ENCODE data around the gene ASAP3.
"Not testable (repeated sequence)": the region's sequence is repeated elsewhere in the genome, so short reads cannot be mapped to it uniquely, and the experiment has no call there.

The ASAP3 gene

GRCh38 chr1:23515905-23516304, 31.9 kb upstream of the ASAP3 start:
- DNase-seq (ENCODE audit: low read depth in 4 of 4, low spot score in 1 of 4): no peak

GRCh38 chr1:23514111-23514679, 30.2 kb upstream of the ASAP3 start:
- no peak for DNase-seq (ENCODE audit: low read depth in 4 of 4, low spot score in 1 of 4)

DNA sequence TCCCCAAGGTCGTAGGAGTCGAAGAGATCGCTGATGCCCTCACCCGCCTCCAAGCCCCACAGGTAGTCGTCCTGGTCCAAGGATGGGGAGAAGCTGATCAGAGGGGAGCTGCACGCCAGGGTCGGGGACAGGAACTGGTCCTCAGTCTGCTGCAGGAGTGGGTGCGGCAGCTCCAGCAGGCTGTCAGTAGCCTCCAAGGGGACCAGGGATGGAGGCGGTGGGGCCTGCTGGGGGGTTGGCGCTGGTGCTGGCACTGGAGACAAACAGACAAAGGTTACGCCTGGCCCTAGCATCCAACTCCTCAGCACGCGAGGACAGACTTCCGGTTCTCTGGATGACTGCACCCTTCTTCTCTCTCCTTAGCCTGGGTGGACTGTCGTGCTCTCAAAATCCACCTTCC, 25.9 kb upstream of the ASAP3 start:
- DNase-seq (ENCODE audit: low read depth in 4 of 4, low spot score in 1 of 4): no peak

DNA sequence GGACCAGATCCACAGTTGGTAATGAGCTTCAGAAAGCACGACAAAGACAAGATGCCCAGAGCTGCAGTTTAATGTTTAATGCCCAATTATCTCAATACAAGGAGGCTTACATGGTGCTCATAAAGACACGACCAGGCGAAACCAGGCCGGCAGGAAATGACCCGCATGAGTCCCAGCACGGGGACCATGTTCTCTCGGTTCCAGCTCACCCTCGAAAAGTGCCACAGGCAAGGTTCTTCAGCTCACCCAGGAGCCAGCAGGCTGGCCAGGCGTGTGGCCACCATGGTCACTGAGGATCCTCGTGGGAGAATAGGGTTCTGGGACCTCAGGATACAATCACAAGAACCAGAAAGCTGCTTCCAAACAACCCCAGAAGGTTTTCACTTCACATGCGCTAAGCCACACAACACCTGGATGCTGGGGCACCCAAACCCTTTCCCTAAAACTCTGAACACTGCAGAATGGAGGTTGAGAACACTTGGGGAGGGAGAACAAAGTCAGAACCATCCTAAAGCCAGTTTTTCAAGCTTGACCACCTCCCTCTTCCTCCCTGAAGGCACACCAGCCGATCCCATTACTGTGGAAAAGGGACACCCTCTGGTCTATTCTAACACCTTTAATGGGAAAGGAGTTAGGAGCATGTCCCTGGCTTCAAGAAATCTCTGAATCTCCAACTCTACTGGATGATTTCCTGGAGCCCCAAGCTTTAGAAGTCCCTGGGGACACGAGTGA, 22.6 kb upstream of the ASAP3 start:
- no peak for DNase-seq (ENCODE audit: low read depth in 4 of 4, low spot score in 1 of 4)

DNA sequence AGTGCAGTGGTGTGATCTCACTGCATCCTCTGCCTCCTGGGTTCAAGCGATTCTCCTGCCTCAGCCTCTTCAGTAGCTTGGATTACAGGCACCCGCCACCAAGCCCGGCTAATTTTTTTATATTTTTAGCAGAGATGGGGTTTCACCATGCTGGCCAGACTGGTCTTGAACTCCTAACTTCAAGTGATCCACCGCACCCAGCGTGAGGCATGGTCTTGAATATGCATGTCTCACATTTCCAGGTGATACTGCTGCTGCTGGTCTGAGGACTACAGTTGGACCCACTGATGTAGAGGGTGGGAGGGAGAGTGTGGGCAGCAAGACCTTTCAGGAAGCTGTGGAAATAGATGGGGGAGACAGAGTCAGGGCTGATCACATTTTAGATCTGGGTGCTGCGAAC, 21.9 kb upstream of the ASAP3 start:
- DNase-seq (ENCODE audit: low read depth in 4 of 4, low spot score in 1 of 4): no peak

GRCh38 chr1:23504156-23504555, 20.2 kb upstream of the ASAP3 start:
- not testable (repeated sequence) for DNase-seq (ENCODE audit: low read depth in 4 of 4, low spot score in 1 of 4)

- no peak for DNase-seq (ENCODE audit: low read depth in 4 of 4, low spot score in 1 of 4)
These were observed 19.0 kb upstream of the ASAP3 start for GRCh38 chr1:23502951-23503350.

DNA sequence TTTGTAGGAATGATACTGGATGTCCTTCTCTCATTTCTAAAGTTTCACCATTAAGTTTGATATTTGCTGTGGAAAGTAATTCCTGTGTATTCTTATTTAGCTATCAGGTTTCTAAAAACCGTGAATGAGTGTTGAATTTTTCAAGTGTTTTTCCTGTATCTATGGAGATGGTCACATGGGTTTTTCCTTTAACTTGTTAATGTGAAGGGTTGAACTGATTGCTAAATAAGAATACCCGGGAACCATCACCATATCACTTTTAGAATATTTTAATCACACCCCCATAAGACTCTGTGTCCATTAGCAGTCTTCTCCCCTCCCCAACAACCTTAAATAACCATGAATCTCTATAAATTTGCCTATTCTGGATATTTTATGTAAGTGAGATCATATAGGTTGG, 16.5 kb upstream of the ASAP3 start:
- no peak for DNase-seq (ENCODE audit: low read depth in 4 of 4, low spot score in 1 of 4)

DNA sequence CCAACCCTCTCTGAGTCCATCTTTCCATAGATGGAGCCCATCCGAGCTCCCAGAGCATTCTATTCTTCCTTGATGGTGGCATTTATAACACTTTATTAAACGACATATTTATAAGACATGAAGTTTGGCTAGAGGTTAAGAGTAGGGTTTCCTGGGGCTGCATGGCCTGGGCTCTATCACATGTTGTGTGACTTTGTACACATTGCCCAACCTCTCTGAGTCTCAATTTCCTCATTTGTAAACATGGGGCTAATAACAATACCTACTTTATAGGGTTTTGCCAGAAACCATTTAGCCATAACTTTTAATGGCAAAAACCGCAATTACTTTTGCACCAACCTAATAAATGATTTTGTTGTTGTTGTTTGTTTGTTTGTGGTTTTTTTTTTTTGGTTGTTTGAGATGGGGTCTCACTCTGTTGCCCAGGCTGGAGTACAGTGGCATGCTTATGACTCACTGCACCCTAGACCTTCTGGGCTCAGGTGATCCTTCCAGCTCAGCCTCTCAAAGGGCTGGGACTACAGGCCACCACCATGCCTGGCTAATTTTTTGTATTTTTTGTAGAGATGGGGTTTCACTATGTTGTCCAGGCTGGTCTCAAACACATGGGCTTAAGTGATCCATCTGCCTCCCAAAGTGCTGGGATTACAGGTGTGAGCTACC, 13.9 kb upstream of the ASAP3 start:
- no peak for DNase-seq (ENCODE audit: low read depth in 4 of 4, low spot score in 1 of 4)

DNA sequence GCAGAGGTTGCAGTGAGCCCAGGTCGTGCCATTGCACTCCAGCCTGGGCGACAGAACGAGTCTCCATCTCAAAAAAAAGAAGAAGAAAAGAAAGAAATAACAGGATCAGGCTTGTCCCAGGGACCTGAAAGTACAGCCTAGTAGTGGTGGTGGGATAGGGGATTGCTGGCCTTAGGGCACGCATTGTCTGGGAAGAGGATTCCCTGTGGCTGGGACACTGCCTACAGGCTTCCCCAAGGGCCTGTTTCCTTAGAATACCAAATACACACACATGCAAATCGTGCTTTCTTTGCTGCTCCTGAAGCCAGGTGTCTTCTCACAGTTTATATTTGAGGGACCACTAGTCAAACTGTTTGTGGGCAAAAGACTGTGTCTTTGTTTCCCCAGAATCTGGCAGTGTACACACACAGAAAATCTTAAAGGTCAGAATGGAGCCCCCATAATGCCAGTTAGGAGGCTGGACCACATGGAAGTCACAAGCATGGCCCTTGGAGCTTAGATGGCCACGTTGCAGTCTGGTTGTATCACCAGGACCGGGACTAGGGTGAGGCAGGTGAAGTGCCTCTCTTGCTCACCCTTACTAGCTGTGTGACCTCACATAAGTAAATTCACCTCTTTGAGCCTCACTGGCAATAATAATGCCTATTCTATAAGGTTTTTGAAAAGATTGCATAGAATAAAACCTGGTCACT, 12.7 kb upstream of the ASAP3 start:
- no peak for DNase-seq (ENCODE audit: low read depth in 4 of 4, low spot score in 1 of 4)

DNA sequence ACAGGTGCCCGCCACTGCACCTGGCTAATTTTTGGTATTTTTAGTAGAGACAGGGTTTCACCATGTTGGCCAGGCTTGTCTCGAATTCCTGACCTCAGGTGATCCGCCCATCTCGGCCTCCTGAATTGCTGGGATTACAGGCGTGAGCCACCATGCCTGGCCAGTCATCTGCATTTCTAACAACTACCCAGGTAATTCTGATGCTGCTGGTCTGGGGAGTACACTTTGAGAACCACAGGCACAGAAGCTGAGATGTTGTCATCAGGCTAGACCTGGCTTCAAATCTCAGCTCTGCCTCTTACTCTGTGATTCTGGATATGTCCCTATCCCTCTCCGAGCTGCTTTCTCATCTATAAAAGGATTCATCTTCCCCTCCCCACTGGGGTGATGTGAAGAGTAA, 10.9 kb upstream of the ASAP3 start:
- DNase-seq (ENCODE audit: low read depth in 4 of 4, low spot score in 1 of 4): not testable (repeated sequence)

DNA sequence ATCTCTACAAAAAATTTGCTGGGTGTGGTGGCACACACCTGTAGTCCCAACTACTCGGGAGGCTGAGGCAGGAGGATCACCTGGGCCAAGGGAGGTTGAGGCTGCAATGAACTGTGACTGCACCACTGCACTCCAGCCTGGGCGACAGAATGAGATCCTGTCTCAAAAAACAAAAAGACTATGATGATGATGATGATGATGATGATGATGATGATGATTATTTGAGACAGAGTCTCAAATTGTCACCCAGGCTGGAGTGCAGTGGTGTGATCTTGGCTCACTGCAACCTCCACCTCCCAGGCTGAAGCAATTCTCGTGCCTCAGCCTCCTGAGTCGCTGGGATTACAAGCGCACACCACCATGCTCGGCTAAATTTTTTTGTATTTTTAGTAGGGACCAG, 8.8 kb upstream of the ASAP3 start:
- DNase-seq (ENCODE audit: low read depth in 4 of 4, low spot score in 1 of 4): not testable (repeated sequence)

DNA sequence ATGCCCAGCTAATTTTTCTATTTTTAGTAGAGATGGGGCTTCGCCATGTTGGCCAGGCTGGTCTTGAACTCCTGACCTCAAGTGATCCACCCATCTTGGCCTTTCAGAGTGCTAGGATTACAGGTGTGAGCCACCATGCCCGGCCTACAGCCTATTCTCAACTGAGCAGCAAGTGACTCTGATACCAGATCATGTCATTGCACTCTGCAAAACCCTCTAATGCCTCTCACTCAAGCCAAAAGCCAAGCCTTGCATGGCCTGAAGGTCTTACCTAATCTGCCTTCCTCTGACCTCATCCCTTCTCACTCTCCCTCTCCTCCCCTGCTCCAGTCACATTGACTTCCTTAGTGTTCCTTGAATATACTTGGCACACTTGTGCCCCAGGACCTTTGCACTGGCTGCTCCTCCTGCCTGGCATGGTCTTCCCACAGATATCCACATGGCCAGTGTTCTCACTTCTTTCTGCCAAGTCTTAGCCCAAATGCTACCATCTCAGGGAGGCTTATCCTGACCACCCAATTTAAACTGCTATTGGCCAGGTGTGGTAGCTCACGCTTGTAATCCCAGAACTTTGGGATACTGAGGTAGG, 8.2 kb upstream of the ASAP3 start:
- DNase-seq (ENCODE audit: low read depth in 4 of 4, low spot score in 1 of 4): no peak

DNA sequence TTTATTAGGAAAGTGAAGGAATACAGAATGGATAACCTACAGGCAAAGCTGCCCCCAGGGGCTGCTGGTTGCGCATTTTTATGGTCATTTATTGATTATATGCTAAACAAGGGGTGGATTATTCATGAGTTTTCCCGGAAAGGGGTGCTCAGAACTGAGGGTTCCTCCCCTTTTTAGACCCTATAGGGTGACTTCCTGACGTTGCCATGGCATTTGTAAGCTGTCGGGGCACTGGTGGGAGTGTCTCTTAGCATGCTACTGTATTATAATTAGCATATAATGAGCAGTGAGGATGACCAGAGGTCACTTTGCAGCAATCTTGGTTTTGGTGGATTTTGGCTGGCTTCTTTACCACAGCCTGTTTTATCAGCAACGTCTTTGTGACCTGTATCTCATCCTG, 5.9 kb upstream of the ASAP3 start:
- no peak for DNase-seq (ENCODE audit: low read depth in 4 of 4, low spot score in 1 of 4)

DNA sequence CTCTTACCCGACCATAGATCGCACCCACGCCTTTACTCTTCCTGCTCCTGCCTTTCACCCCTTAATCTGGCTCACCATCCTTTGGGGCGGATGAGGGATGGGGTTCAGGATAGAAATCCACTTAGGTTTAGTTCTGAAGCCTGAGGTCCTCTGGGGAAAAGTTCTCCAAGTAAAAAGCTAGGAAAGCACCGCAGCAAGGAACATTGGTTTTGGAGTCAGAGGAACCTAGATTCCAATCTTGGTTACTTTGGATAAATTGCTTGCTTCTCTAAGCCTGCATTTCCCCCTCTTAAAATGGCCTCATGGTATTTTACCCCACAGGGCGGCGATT, 988 bp upstream of the ASAP3 start:
- no peak for DNase-seq (ENCODE audit: low read depth in 4 of 4, low spot score in 1 of 4)

DNA sequence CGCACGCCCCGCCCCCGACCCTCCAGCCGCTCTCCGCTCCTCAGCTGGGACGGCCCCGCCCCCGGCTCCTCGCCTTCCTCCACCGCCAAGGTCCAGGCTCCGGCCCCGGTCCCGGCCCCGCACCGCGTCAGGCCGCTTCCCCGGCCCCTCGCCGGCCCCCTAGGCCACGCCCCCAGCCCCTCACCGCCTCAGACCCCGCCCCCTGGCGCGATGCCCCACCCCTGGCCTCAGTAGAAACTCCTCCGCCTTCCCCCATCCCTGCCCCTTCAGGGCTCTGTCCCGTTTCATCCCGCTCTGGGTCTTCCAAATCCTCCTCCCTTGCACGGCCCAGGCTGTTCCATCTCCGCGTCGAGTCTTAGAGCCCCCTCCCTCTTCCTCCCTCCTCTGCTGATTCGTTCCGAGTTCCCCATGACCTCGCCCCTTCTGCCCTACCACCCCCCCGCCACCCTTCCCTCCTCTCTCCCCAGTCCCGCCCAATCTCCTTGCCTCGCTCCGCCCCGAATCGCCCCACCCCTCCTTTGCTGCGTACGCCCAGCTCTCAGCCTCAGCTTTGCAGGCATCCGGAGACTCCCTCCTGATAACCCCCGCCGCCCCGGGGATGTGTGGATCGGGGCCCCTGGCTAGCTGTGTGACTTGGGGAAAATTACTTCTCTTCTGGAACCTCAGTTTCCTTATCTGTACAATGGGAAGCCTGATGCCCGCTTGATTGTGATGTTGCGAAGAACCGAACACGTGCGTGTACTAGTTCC, 448 bp upstream of the ASAP3 start:
- DNase-seq (ENCODE audit: low read depth in 4 of 4, low spot score in 1 of 4): peak; percentile 78 to 87 (median 84)

- DNase-seq (ENCODE audit: low read depth in 4 of 4, low spot score in 1 of 4): no peak
These were observed 2.1 kb downstream of the ASAP3 start for GRCh38 chr1:23481904-23482303.

GRCh38 chr1:23481026-23481597, 2.9 kb downstream of the ASAP3 start:
- DNase-seq (ENCODE audit: low read depth in 4 of 4, low spot score in 1 of 4): no peak

DNA sequence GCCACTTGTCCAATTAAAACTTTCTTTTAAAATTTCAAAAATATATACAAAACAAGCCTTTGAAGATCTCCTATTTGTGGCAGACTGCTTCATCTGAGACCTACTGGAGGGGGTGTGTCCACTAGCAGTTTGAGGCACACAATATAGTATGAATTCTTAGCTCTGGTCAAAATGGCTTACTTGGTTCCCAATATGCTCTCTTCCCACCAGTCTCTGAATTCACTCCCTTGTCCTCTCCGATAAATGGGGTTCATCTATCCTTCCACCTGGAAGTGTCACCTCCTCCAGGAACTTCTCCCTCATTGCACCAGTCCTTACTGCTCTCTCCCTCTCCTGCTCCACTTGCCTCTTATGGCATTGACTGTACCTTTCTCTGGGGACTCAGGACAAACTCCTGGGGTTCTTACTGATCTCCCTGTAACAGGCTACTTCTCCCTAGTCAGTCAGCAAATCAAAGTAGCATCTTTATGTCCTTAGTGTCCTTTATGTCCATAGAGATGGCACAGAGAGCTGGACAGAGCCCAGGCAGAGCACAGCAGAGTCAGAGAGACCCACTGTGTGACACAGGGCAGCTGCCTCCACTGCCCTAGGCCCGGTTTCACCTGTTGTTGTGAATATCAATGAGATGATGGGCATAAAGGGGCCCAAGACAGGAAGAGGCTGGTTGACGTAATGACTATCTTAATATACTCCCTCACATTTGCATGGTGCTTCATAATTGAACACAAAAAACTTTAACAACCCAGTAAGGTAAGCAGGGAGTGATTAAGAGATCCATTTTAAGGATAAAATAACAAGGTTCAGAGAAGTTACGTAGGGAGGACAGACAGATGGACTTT, 3.6 kb downstream of the ASAP3 start:
- no peak for DNase-seq (ENCODE audit: low read depth in 4 of 4, low spot score in 1 of 4)

DNA sequence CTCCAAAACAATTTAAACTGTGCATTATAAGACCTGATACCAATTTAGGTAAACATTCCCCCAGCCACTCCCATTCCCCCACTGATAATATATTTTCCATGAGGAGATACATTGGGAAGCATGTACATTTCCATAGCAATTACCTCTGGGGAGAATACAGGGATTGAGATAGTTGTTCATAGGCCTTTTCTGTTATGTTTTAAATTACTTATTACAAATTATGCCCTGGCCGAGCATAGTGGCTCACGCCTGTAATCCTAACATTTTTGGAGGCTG, 4.4 kb downstream of the ASAP3 start:
- DNase-seq (ENCODE audit: low read depth in 4 of 4, low spot score in 1 of 4): no peak
